OCI-LY7 (cell line): Measurements from ENCODE around the gene ECSIT.

Experiments
- EZH2phosphoT487 ChIP-seq: fragments of 200-600 bp; sonication (generic); IDR thresholded peaks from 2 replicates; pipeline ENCODE4 v1.6.1; 2018; ENCODE audit warnings: low read depth, borderline replicate concordance, mild to moderate bottlenecking, mixed run types, antibody characterized with exemption, low read length, moderate library complexity, mixed read lengths
- TF ChIP-seq, protein P1 (sequence below): fragments of 200-600 bp; sonication (generic); conservative IDR thresholded peaks from 2 replicates; pipeline ENCODE4 v1.5.1; 2014; ENCODE audit warnings: mild to moderate bottlenecking, antibody characterized with exemption, low read length, moderate library complexity, mixed read lengths

DNA sequence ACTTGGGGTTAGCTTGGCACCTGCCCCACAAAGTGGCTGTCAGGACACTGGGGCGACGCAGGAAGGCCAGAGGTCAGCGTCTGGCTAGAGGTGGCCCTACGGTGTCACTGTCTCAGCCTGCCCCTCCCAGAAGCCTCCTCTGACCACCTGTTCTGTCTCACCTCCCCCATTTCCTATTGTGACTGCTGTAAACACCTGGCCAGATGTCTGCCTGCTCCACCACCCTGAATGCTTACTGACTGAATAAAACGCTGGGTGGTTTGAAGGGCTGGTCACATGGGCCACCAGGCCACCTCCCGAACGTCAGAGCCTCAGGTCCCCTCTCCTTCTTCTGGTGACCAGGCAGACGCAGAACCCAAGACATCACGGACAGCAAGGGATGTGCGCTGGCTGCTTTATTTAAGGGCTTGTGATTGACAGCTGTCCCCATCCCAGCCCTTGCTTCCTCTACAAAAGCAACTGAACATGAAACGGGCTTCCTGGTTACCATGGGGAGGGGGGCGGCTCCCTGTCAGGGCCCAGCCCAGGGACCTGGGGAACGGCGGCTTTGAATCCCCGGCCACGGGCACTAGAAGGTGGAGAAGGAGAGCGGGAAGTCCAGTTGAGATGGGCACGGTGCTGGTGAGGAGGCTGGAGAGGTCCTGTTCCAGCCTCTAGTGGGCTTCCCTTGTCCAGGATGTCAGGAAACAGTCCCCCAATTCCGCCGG is 23.9 kb upstream of the ECSIT start:
- no peak for TF ChIP-seq EZH2phosphoT487
- TF ChIP-seq, protein P1, sequence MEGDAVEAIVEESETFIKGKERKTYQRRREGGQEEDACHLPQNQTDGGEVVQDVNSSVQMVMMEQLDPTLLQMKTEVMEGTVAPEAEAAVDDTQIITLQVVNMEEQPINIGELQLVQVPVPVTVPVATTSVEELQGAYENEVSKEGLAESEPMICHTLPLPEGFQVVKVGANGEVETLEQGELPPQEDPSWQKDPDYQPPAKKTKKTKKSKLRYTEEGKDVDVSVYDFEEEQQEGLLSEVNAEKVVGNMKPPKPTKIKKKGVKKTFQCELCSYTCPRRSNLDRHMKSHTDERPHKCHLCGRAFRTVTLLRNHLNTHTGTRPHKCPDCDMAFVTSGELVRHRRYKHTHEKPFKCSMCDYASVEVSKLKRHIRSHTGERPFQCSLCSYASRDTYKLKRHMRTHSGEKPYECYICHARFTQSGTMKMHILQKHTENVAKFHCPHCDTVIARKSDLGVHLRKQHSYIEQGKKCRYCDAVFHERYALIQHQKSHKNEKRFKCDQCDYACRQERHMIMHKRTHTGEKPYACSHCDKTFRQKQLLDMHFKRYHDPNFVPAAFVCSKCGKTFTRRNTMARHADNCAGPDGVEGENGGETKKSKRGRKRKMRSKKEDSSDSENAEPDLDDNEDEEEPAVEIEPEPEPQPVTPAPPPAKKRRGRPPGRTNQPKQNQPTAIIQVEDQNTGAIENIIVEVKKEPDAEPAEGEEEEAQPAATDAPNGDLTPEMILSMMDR, result 0 out of 2 replicates have a peak, but pooled peaks have one; percentile 17
